ENCODE results near the gene SPOUT1. TPM values are rescaled to one million over a fixed set of nuclear protein-coding genes. Genes with fewer than 3 reads are reported as not detected.

Gene SPOUT1
- total and polyA plus RNA-seq, 2 of the 13 experiments (the other 11 are each of a cell fraction or from before 2014, with no cell fraction given) = 39.0 to 45.8 TPM

GRCh38 chr9:128829477-128830251 is at the start of gene SPOUT1 (continued):
- TF ChIP-seq MAZ (IDR thresholded peaks at IDR 0.05; ENCODE audit: borderline replicate concordance, low read depth, low read length) = no peak; the same call in 1 of the 2 replicates
- TF ChIP-seq MAZ (CRISPR knock-in tag; IDR thresholded peaks at IDR 0.05; ENCODE audit: low read depth) = peak; percentile 26
- TF ChIP-seq ZNF331 (CRISPR knock-in tag; IDR thresholded peaks at IDR 0.05) = peak; percentile 77; the same call in 1 of the 2 replicates
- TF ChIP-seq SMARCE1 (IDR thresholded peaks at IDR 0.05; ENCODE audit: borderline replicate concordance) = no peak
- peak; percentile 65; the same call in 1 of the 2 replicates for TF ChIP-seq ZNF704 (CRISPR knock-in tag; IDR thresholded peaks at IDR 0.05; ENCODE audit: borderline replicate concordance)
- peak; percentile 81; the same call in 1 of the 2 replicates for TF ChIP-seq ZNF724P (CRISPR knock-in tag; IDR thresholded peaks at IDR 0.05; ENCODE audit: borderline replicate concordance)
- no peak for TF ChIP-seq TCF7 (IDR thresholded peaks at IDR 0.05; ENCODE audit: low read depth)
- TF ChIP-seq MAX (IDR thresholded peaks at IDR 0.05) = peak; percentile 95; the same call in 1 of the 2 replicates
- no peak for TF ChIP-seq ISX (CRISPR knock-in tag; conservative IDR thresholded peaks at IDR 0.05)
- no peak for TF ChIP-seq GRHL1 (CRISPR knock-in tag; conservative IDR thresholded peaks at IDR 0.05)
- TF ChIP-seq ZNF503 (CRISPR knock-in tag; IDR thresholded peaks at IDR 0.05) = peak; percentile 73; the same call in 1 of the 2 replicates
- TF ChIP-seq ZBTB34 (CRISPR knock-in tag; IDR thresholded peaks at IDR 0.05) = 0 out of 2 replicates have a peak, but pooled peaks have one; percentile 6
- peak; percentile 84 for TF ChIP-seq HNRNPL (IDR thresholded peaks at IDR 0.05; ENCODE audit: low read depth, low read length)
- no peak for TF ChIP-seq ATF6 (CRISPR knock-in tag; conservative IDR thresholded peaks at IDR 0.05)
- TF ChIP-seq THAP9 (CRISPR knock-in tag; IDR thresholded peaks at IDR 0.05; ENCODE audit: borderline replicate concordance) = peak; percentile 78
- TF ChIP-seq ZNF605 (CRISPR knock-in tag; IDR thresholded peaks at IDR 0.05) = peak; percentile 39; the same call in 1 of the 2 replicates
